Lower leg skin (tissue), 3 donors: ENCODE data around the gene TIMM17B.

Source experiments
- POLR2A ChIP-seq, 2 donors: fragments of 450-650 bp; IDR thresholded peaks; one replicate each; pipeline ENCODE4 v1.6.1; 2016 to 2017; ENCODE audit warnings: antibody characterized with exemption in 2 of 2, mild to moderate bottlenecking in 1 of 2, moderate library complexity in 1 of 2
- TF ChIP-seq, protein P1 (sequence below), 3 donors: fragments of 450-650 bp; IDR thresholded peaks; one replicate each; pipeline ENCODE4 v1.5.1; 2016; ENCODE audit warnings: antibody characterized with exemption in 3 of 3, mild to moderate bottlenecking in 3 of 3, moderate library complexity in 2 of 3

DNA sequence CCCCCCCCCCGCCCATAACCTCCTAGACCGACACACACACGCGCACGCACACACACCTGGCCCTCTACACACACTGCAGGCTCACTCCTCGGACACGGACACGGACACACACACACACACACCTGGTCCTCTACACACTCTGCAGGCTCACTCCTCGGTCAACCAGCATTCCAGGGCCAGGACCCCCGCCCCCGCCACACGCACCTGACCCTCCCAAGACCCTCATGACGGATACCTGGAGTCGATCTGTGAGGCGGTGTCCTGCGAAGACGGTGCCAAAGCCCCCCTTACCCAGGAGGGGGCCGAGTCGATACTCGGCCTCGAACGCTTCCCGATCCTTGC lies 20.7 kb upstream of the TIMM17B start:
- TF ChIP-seq, protein P1, sequence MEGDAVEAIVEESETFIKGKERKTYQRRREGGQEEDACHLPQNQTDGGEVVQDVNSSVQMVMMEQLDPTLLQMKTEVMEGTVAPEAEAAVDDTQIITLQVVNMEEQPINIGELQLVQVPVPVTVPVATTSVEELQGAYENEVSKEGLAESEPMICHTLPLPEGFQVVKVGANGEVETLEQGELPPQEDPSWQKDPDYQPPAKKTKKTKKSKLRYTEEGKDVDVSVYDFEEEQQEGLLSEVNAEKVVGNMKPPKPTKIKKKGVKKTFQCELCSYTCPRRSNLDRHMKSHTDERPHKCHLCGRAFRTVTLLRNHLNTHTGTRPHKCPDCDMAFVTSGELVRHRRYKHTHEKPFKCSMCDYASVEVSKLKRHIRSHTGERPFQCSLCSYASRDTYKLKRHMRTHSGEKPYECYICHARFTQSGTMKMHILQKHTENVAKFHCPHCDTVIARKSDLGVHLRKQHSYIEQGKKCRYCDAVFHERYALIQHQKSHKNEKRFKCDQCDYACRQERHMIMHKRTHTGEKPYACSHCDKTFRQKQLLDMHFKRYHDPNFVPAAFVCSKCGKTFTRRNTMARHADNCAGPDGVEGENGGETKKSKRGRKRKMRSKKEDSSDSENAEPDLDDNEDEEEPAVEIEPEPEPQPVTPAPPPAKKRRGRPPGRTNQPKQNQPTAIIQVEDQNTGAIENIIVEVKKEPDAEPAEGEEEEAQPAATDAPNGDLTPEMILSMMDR (IDR thresholded peaks at IDR 0.05), result no peak
- TF ChIP-seq POLR2A (IDR thresholded peaks at IDR 0.05), result no peak
